ENCODE measurements around the gene PTPRZ1.

- TF ChIP-seq CTCF (IDR thresholded peaks at IDR 0.05): no peak
- no peak for TF ChIP-seq POLR2AphosphoS5 (IDR thresholded peaks at IDR 0.05; ENCODE audit: insufficient read depth in 1 of 2, low read depth in 1 of 2)
- no peak for TF ChIP-seq POLR2A (IDR thresholded peaks at IDR 0.05)
These were observed 80.6 kb downstream of the PTPRZ1 start for GRCh38 chr7:121953601-121954000.

Data from vagina (tissue), 2 donors.